GM23338 (cell line): ENCODE measurements around the gene NPC1. TPM values are rescaled to one million over a fixed set of nuclear protein-coding genes. Genes with fewer than 3 reads are reported as not detected.

Source experiments
- ATAC-seq: fragments of 200-7000 bp; cut with Tn5 transposase; 3 replicates; pipeline ENCODE4 v1.9.1; 2020
- DNase-seq: peaks from one replicate; pipeline ENCODE4 v3.0.0-alpha.2; 2015; ENCODE audit warnings: low spot score
- H2AFZ ChIP-seq: fragments of 200-600 bp; sonication (generic); 2 replicates; pipeline ENCODE4 v1.8.0; 2016; ENCODE audit warnings: antibody characterized with exemption, mild to moderate bottlenecking, moderate library complexity
- H3F3A ChIP-seq: fragments of 200-600 bp; sonication (generic); replicated peaks from 2 replicates; pipeline ENCODE4 v1.8.0; 2017; ENCODE audit warnings: antibody characterized with exemption, mixed run types, low read depth
- H3K27ac ChIP-seq: fragments of 200-600 bp; sonication (generic); 2 replicates; pipeline ENCODE4 v1.6.1; 2016; ENCODE audit warnings: low read depth
- H3K27me3 ChIP-seq: fragments of 200-600 bp; sonication (generic); 2 replicates; pipeline ENCODE4 v1.8.0; 2016; ENCODE audit warnings: mild to moderate bottlenecking, mixed run types, moderate library complexity; ENCODE audit not compliant: insufficient read depth
- H3K36me3 ChIP-seq: fragments of 200-600 bp; sonication (generic); 2 replicates; pipeline ENCODE4 v1.8.0; 2016; ENCODE audit warnings: mild to moderate bottlenecking; ENCODE audit not compliant: insufficient read depth
- H3K4me1 ChIP-seq: fragments of 200-600 bp; sonication (generic); 2 replicates; pipeline ENCODE4 v1.8.0; 2016; ENCODE audit warnings: mild to moderate bottlenecking, moderate library complexity; ENCODE audit not compliant: insufficient read depth
- H3K4me2 ChIP-seq: fragments of 200-600 bp; sonication (generic); 2 replicates; pipeline ENCODE4 v1.7.1; 2017; ENCODE audit warnings: mixed run types
- H3K4me3 ChIP-seq: fragments of 200-600 bp; sonication (generic); 2 replicates; pipeline ENCODE4 v1.6.1; 2016; ENCODE audit warnings: mixed run types
- H3K79me2 ChIP-seq: fragments of 200-600 bp; sonication (generic); replicated peaks from 2 replicates; pipeline ENCODE4 v1.8.0; 2017; ENCODE audit warnings: mild to moderate bottlenecking; ENCODE audit not compliant: insufficient read depth
- H3K9me2 ChIP-seq: fragments of 200-600 bp; sonication (generic); 2 replicates; pipeline ENCODE4 v1.8.0; 2017; ENCODE audit not compliant: insufficient read depth
- H4K20me1 ChIP-seq: fragments of 200-600 bp; sonication (generic); replicated peaks from 2 replicates; pipeline ENCODE4 v1.8.0; 2017; ENCODE audit warnings: mild to moderate bottlenecking; ENCODE audit not compliant: insufficient read depth
- H3K27ac Mint-ChIP-seq: 2 replicates; pipeline ENCODE4 v1.8.0; 2020; ENCODE audit warnings: inconsistent platforms, mild to moderate bottlenecking, moderate library complexity, mixed read lengths
- H3K27me3 Mint-ChIP-seq: 3 replicates; pipeline ENCODE4 v1.8.0; 2022; ENCODE audit warnings: low read depth, mild to moderate bottlenecking, moderate library complexity, mixed read lengths, inconsistent platforms; ENCODE audit not compliant: insufficient read depth, poor library complexity
- H3K36me3 Mint-ChIP-seq: 3 replicates; pipeline ENCODE4 v1.8.0; 2021; ENCODE audit warnings: low read depth, mild to moderate bottlenecking, inconsistent platforms, moderate library complexity, mixed read lengths
- H3K4me1 Mint-ChIP-seq: 3 replicates; pipeline ENCODE4 v1.8.0; 2020; ENCODE audit warnings: mild to moderate bottlenecking, inconsistent platforms, mixed read lengths
- H3K4me3 Mint-ChIP-seq: 3 replicates; pipeline ENCODE4 v1.8.0; 2021; ENCODE audit warnings: moderate library complexity, mild to moderate bottlenecking, inconsistent platforms, mixed read lengths
- H3K9me3 Mint-ChIP-seq: 3 replicates; pipeline ENCODE4 v1.8.0; 2020; ENCODE audit warnings: moderate library complexity, mild to moderate bottlenecking, inconsistent platforms, mixed read lengths
- CREB1 ChIP-seq: fragments of 250-450 bp; sonication (Bioruptor Pico); IDR thresholded peaks from 2 replicates; pipeline ENCODE4 v1.5.0; 2020; ENCODE audit warnings: low read depth, mild to moderate bottlenecking, moderate library complexity
- ETS1 ChIP-seq: IDR thresholded peaks from 2 replicates; pipeline ENCODE4 v1.6.1; 2016; ENCODE audit warnings: antibody characterized with exemption
- EZH2phosphoT487 ChIP-seq: fragments of 200-600 bp; sonication (generic); IDR thresholded peaks from one replicate; pipeline ENCODE4 v1.8.1; 2018; ENCODE audit warnings: antibody characterized with exemption; ENCODE audit not compliant: unreplicated experiment
- NANOG ChIP-seq: IDR thresholded peaks from 2 replicates; pipeline ENCODE4 v1.6.1; 2016; ENCODE audit warnings: antibody characterized with exemption, borderline replicate concordance
- POLR2AphosphoS5 ChIP-seq: IDR thresholded peaks from 2 replicates; pipeline ENCODE4 v1.6.1; 2016; ENCODE audit warnings: antibody characterized with exemption, low read depth
- STAT1 ChIP-seq: IDR thresholded peaks from one replicate; pipeline ENCODE4 v1.6.1; 2016; ENCODE audit warnings: antibody characterized with exemption; ENCODE audit not compliant: unreplicated experiment
- ZNF114 ChIP-seq: fragments of 250-450 bp; sonication (Bioruptor Pico); IDR thresholded peaks from 2 replicates; pipeline ENCODE4 v1.5.0; 2020; ENCODE audit warnings: mild to moderate bottlenecking, moderate library complexity
- ZNF331 ChIP-seq: fragments of 250-450 bp; sonication (Bioruptor Pico); IDR thresholded peaks from 2 replicates; pipeline ENCODE4 v1.5.0; 2020; ENCODE audit warnings: low read depth, mild to moderate bottlenecking, moderate library complexity
- ZNF462 ChIP-seq: fragments of 250-450 bp; sonication (Bioruptor Pico); IDR thresholded peaks from 2 replicates; pipeline ENCODE4 v1.5.0; 2020; ENCODE audit warnings: mild to moderate bottlenecking, moderate library complexity
- polyA plus RNA-seq: library from polyadenylated mRNA; unstranded; fragments of >200 nt; fragmentation: Nextera tagmentation; extraction: Ambion mirVana; gene quantifications from 2 replicates; pipeline ENCODE4 v1.2.1, GENCODE V29; 2016
- total RNA-seq: library from RNA; depleted of rRNA; stranded (reverse); fragments of >200 nt; shearing (Covaris generic); gene quantifications from 2 replicates; pipeline ENCODE4 v1.2.3, GENCODE V29; 2014
- TF ChIP-seq, protein P1 (sequence below), 2 experiments: fragments of 200-600 bp in 1 of 2; sonication (generic) in 1 of 2; conservative IDR thresholded peaks; 2 replicates each; pipeline versions ENCODE4 v1.5.1 to v1.6.1; 2016 to 2017; ENCODE audit warnings: antibody characterized with exemption in 2 of 2, low read depth in 2 of 2, mild to moderate bottlenecking in 2 of 2, moderate library complexity in 1 of 2

The NPC1 gene
- total and polyA plus RNA-seq, 2 experiments from 2014 or later: 18.4 to 45.1 TPM

DNA sequence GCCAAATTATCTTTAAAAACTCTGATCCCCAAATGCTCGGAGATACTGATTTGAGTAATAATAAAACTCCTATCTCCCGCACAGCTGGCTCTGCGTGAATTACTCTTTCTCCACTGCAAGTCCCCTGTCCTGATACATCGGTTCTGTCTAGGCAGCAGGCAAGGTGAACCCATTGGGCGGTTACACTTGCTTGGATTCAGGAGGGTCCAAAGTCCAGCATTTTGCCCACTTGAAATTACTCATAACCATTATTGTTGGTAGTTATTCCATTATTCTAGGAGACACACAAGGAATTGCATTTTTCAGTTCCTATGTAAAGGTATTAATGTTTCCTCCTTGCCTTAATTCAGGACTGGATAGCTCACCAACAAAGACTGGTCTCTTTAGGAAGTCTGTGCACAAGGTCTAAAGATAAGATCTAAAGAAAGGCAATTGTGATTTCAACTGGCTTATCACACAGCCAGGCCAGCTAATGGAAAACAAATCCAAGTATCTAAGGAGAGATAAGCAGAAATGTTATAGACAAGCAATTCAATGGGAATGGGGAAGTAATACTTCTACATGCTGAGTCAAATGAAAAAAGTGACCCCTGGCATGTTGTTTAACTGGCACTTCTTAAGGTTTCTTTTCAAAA lies 23.2 kb upstream of the NPC1 start (continued):
- no peak for TF ChIP-seq ZNF462 (CRISPR knock-in tag)
- no peak for TF ChIP-seq CREB1 (CRISPR knock-in tag)
- TF ChIP-seq EZH2phosphoT487: no peak
- TF ChIP-seq POLR2AphosphoS5: no peak
- no peak for TF ChIP-seq ZNF331 (CRISPR knock-in tag)
- no peak for TF ChIP-seq STAT1
- TF ChIP-seq, protein P1, sequence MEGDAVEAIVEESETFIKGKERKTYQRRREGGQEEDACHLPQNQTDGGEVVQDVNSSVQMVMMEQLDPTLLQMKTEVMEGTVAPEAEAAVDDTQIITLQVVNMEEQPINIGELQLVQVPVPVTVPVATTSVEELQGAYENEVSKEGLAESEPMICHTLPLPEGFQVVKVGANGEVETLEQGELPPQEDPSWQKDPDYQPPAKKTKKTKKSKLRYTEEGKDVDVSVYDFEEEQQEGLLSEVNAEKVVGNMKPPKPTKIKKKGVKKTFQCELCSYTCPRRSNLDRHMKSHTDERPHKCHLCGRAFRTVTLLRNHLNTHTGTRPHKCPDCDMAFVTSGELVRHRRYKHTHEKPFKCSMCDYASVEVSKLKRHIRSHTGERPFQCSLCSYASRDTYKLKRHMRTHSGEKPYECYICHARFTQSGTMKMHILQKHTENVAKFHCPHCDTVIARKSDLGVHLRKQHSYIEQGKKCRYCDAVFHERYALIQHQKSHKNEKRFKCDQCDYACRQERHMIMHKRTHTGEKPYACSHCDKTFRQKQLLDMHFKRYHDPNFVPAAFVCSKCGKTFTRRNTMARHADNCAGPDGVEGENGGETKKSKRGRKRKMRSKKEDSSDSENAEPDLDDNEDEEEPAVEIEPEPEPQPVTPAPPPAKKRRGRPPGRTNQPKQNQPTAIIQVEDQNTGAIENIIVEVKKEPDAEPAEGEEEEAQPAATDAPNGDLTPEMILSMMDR (conservative IDR thresholded peaks at IDR 0.05; ENCODE audit: low read depth in 2 of 2): no peak

GRCh38 chr18:23608211-23608610 lies 21.9 kb upstream of the NPC1 start:
- Mint-ChIP-seq H3K4me1 (no peaks in the 10 kb centered on the region), H3K9me3 (no peaks in the 10 kb centered on the region), H3K4me3 (no peak overlapping the region), H3K36me3 (no peaks in the 10 kb centered on the region), H3K27ac (no peak overlapping the region), H3K27me3 (peaks cover 5% of the 10 kb centered on the region)
- no peak overlapping the region for H3K27ac ChIP-seq
- no peak overlapping the region for H2AFZ ChIP-seq
- no peaks in the 10 kb centered on the region; the same call in 1 of the 2 replicates for H4K20me1 ChIP-seq
- no peak for ATAC-seq
- no peaks in the 10 kb centered on the region for H3K4me1 ChIP-seq
- no peak overlapping the region for H3K4me2 ChIP-seq
- H3K36me3 ChIP-seq: no peaks in the 10 kb centered on the region
- no peaks in the 10 kb centered on the region for H3K79me2 ChIP-seq
- H3K9me2 ChIP-seq: no peaks in the 10 kb centered on the region
- H3K4me3 ChIP-seq: no peak overlapping the region
- DNase-seq: no peak
- H3F3A ChIP-seq: no peaks in the 10 kb centered on the region
- H3K27me3 ChIP-seq: no peaks in the 10 kb centered on the region
- TF ChIP-seq, protein P1 (conservative IDR thresholded peaks at IDR 0.05; ENCODE audit: low read depth in 2 of 2): no peak
- TF ChIP-seq POLR2AphosphoS5: no peak
- no peak for TF ChIP-seq ETS1
- TF ChIP-seq NANOG: no peak
- TF ChIP-seq ZNF114 (CRISPR knock-in tag): no peak
